ENCODE results near the gene RNF126.

GRCh38 chr19:651991-652390, 11.0 kb downstream of the RNF126 start:
- TF ChIP-seq, protein P1, sequence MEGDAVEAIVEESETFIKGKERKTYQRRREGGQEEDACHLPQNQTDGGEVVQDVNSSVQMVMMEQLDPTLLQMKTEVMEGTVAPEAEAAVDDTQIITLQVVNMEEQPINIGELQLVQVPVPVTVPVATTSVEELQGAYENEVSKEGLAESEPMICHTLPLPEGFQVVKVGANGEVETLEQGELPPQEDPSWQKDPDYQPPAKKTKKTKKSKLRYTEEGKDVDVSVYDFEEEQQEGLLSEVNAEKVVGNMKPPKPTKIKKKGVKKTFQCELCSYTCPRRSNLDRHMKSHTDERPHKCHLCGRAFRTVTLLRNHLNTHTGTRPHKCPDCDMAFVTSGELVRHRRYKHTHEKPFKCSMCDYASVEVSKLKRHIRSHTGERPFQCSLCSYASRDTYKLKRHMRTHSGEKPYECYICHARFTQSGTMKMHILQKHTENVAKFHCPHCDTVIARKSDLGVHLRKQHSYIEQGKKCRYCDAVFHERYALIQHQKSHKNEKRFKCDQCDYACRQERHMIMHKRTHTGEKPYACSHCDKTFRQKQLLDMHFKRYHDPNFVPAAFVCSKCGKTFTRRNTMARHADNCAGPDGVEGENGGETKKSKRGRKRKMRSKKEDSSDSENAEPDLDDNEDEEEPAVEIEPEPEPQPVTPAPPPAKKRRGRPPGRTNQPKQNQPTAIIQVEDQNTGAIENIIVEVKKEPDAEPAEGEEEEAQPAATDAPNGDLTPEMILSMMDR (IDR thresholded peaks at IDR 0.05 in 4 of 5, conservative IDR thresholded peaks at IDR 0.05 in 1 of 5), result no peak
- TF ChIP-seq POLR2A (IDR thresholded peaks at IDR 0.05), result no peak
